Astrocyte (in vitro differentiated cells and primary cell): ENCODE measurements around the gene CDC25B.

Experiments
- CTCF ChIP-seq: IDR thresholded peaks from 2 replicates; pipeline ENCODE4 v1.5.1; 2011; ENCODE audit warnings: low read depth, mild to moderate bottlenecking, inconsistent platforms, low read length, moderate library complexity; ENCODE audit not compliant: insufficient read depth
- EZH2 ChIP-seq: IDR thresholded peaks from 2 replicates; pipeline ENCODE4 v1.6.1; 2012; ENCODE audit warnings: mild to moderate bottlenecking, low read length, inconsistent platforms; ENCODE audit not compliant: insufficient read depth

DNA sequence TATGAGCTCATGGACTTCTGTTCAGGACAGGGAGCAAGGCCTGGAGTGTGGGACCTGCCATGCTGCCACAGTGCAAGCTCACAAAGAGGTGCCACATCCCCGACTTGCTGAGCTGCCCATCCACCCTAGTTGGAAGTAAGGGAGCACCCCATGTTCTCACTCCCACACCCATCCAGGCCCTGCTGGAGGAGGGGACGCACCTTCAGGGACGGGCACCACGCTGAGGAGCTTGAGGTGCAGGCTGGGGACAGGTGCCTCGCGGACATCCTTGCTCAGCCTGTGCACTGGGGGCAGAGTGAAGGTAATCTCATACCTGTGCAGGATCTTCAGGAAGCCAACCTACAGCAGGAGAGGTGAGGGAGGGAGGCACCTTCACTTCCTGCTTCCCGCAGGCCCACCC, 40.8 kb upstream of the CDC25B start:
- TF ChIP-seq CTCF (no peak), EZH2 (no peak)
